Lower leg skin (tissue), 3 donors: ENCODE data around the gene TPST1.

Source experiments
- POLR2A ChIP-seq, 2 donors: fragments of 450-650 bp; IDR thresholded peaks; one replicate each; pipeline ENCODE4 v1.6.1; 2016 to 2017; ENCODE audit warnings: antibody characterized with exemption in 2 of 2, mild to moderate bottlenecking in 1 of 2, moderate library complexity in 1 of 2
- TF ChIP-seq, protein P1 (sequence below), 3 donors: fragments of 450-650 bp; IDR thresholded peaks; one replicate each; pipeline ENCODE4 v1.5.1; 2016; ENCODE audit warnings: antibody characterized with exemption in 3 of 3, mild to moderate bottlenecking in 3 of 3, moderate library complexity in 2 of 3

DNA sequence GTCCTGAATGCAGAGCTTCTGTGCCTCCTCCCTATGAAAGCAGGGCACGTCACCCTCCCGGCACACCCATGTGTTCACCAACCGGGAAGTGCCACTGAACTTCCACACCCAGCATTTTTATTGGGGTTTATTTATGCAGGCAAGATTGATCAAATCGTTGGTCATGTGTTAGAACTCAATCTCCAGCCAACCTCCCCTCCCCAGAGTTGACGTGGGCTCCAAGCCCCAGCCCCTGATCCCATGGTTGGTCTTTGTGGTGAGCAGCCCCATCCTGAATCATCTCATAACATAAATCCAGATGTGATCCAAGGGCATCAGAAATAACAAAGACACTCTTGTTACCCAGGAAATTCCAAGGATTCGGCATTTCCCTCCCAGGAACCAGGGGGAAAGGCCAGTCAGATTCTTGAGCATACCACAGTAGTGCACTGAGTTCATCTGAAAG, 151.2 kb downstream of the TPST1 start:
- TF ChIP-seq, protein P1, sequence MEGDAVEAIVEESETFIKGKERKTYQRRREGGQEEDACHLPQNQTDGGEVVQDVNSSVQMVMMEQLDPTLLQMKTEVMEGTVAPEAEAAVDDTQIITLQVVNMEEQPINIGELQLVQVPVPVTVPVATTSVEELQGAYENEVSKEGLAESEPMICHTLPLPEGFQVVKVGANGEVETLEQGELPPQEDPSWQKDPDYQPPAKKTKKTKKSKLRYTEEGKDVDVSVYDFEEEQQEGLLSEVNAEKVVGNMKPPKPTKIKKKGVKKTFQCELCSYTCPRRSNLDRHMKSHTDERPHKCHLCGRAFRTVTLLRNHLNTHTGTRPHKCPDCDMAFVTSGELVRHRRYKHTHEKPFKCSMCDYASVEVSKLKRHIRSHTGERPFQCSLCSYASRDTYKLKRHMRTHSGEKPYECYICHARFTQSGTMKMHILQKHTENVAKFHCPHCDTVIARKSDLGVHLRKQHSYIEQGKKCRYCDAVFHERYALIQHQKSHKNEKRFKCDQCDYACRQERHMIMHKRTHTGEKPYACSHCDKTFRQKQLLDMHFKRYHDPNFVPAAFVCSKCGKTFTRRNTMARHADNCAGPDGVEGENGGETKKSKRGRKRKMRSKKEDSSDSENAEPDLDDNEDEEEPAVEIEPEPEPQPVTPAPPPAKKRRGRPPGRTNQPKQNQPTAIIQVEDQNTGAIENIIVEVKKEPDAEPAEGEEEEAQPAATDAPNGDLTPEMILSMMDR (IDR thresholded peaks at IDR 0.05) = no peak
- TF ChIP-seq POLR2A (IDR thresholded peaks at IDR 0.05) = no peak
